PC-3 (cell line): ENCODE results near the gene EXOC7.

ENCODE experiments used
- EZH2 ChIP-seq: fragments of 300-600 bp; sonication (generic); IDR thresholded peaks from one replicate; pipeline ENCODE4 v1.6.1; 2017; ENCODE audit warnings: antibody characterized with exemption, mild to moderate bottlenecking, low read length; ENCODE audit not compliant: unreplicated experiment
- EZH2phosphoT487 ChIP-seq: fragments of 300-600 bp; sonication (generic); IDR thresholded peaks from 2 replicates; pipeline ENCODE4 v1.6.1; 2018; ENCODE audit warnings: mild to moderate bottlenecking, antibody characterized with exemption, low read length, borderline replicate concordance
- TF ChIP-seq, protein P1 (sequence below): fragments of 300-600 bp; sonication (generic); conservative IDR thresholded peaks from 2 replicates; pipeline ENCODE4 v1.5.1; 2017; ENCODE audit warnings: antibody characterized with exemption, low read depth, mild to moderate bottlenecking, low read length

GRCh38 chr17:76121932-76122430 lies 18.4 kb upstream of the EXOC7 start:
- TF ChIP-seq, protein P1, sequence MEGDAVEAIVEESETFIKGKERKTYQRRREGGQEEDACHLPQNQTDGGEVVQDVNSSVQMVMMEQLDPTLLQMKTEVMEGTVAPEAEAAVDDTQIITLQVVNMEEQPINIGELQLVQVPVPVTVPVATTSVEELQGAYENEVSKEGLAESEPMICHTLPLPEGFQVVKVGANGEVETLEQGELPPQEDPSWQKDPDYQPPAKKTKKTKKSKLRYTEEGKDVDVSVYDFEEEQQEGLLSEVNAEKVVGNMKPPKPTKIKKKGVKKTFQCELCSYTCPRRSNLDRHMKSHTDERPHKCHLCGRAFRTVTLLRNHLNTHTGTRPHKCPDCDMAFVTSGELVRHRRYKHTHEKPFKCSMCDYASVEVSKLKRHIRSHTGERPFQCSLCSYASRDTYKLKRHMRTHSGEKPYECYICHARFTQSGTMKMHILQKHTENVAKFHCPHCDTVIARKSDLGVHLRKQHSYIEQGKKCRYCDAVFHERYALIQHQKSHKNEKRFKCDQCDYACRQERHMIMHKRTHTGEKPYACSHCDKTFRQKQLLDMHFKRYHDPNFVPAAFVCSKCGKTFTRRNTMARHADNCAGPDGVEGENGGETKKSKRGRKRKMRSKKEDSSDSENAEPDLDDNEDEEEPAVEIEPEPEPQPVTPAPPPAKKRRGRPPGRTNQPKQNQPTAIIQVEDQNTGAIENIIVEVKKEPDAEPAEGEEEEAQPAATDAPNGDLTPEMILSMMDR, result no peak
- TF ChIP-seq EZH2phosphoT487 (no peak), EZH2 (no peak)
